Cerebellar nuclear complex (tissue), 1 donor: ENCODE results near the gene PDZD2.

Source experiments
- DNase-seq, 2 experiments: peaks; one replicate each; lab custom pipeline; 2025; lab: John Stamatoyannopoulos, UW

The PDZD2 gene

DNA sequence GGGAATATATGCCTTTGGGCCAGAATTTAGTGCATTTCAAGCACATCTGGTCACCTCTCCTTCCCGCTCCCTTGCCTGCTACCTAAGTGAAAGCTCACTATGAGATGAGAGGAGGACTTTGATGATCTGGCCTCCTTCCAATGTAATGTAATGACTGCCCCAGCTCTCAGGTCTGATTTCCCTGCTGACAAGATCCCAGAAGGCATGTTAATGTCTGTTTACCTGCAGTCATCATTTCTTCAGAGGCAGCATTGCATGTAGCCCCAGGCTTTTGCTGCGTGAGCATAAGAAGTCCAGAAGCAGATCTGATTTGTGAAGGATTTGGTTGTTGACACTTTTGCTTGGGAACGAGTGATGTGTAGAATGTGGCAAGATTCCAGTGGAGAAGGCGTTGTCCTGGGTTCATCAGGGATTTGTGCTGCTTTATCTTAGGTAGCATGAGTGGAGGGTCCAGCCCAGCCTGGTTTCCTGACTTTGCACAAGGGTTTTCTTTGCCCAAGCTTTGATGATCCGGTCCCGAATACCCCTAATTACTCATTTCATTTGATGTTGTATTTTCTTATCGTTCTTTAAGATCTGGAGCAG is 342.5 kb downstream of the PDZD2 start:
- DNase-seq, result no peak

DNA sequence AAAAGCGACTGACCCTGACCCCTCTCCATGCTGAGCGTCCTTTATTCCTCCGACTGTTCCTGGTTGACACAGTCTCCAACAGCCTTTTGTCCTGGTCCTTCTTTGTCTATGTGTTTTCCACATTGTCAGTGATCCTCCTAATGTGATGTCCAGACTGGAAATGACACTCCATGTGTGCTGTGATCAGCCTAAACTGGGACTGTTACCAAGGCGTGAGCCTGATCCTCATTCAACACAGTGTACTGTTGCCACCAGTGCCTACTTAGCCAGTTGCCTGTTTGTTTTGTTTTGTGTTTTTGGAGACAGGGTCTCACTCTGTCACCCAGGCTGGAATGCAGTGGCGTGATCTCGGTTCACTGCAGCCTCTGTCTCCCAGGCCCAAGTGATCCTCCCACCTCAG is 343.1 kb downstream of the PDZD2 start:
- DNase-seq, result no peak

DNA sequence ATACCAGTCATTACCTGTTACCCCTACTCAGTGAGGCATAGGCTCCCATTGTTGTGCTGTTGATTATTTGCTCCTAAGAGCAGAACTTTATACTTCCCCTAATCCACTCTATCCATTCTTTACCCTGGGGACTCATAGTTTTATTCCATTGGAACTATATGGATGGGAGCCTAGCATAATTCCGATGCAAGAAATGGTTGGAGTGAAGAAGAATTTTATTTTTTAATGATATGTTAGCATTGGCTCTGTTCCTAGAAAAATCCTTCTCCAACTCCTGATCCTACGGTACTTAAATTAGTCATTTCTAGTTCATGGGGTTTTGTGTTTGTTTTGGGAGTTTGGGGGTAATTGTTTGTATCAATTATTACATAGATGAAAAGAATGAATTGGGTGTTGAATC is 343.7 kb downstream of the PDZD2 start:
- DNase-seq, result no peak

DNA sequence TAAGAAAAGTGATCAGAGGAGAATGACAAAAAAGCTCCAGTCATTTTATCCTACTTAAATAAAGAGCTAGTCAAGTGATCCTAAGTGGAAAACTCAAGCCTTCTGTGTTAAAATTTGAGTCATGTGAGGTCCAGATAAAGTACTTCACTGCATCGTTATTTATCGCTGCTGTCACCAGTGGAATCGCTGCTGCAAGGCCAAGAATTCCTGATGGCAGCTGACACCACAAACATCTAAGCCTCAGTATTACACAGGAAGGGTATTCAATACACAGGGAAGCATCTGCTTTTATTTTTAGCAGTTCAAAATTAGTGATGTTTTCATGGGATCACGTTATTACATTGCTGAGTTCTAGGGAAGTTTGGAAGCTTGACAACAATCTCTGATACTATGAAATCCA is 344.9 kb downstream of the PDZD2 start:
- DNase-seq, result no peak

DNA sequence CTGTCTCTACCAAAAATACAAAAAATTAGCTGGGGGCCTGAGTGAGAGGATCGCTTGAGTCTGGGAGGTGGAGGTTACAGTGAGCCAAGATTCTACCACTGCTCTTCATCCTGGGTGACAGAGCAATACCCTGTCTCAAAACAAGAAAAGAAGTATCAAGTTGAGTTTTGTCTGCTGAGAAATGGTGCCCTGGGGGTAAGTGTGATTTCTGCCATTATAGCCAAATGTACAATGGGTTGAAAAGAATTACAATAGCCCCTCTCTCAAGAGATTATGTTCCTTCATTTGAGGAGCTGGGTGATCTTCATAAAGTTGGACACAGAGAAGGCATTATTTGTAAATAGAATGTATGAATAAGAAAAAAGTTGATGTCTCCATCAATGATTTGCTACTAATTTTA is 345.8 kb downstream of the PDZD2 start:
- no peak for DNase-seq

DNA sequence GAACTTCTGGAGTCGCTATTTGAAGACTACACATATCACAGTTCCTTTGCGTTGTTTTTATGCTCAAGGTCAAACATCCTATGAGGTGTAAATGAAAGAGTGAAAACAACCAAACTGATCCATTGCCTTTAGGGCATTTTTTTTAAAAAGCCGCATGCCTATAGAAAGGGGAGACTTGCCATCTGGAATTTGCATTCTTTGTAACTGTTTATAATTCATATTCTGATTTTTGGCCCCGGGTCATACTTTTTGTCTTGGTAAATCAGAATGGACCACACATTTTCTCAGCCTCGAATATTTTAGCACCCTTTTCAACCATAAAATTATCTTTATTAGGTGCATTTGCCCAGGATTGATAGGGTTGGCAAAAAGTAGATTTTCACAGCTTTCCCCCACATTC is 347.2 kb downstream of the PDZD2 start:
- no peak for DNase-seq

DNA sequence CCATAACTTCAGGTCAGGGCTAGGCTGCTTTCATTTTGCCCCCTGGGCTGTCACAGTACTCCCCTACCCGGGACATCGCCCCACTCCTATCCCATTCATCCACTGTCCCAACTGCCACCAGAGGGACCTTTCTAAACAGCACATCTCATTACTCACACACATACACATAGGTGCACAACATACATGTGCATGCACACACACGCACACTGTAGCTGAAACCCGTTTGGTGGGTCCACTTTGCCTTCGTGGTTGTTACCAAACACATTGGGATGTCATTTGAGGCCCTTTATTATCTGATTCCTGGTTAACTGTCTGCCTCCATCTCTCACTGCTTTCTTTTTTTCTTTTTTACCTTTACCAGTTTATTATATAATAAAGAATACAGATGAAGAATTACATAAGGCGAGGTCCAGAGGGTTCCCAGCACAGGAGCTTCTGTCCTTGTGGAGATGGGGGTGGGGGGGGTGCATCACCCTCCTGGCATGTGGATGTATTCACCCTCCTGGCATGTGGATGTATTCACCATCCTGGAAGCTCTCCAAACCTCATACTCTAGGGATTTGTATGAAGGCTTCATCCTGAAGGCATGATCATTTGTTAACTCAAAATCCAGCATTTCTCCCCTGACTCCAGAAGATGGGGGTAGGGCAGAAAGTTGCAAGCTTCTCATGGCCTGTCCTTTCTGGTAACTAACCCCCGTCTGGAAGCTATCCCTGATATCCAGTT is 349.2 kb downstream of the PDZD2 start:
- no peak for DNase-seq

DNA sequence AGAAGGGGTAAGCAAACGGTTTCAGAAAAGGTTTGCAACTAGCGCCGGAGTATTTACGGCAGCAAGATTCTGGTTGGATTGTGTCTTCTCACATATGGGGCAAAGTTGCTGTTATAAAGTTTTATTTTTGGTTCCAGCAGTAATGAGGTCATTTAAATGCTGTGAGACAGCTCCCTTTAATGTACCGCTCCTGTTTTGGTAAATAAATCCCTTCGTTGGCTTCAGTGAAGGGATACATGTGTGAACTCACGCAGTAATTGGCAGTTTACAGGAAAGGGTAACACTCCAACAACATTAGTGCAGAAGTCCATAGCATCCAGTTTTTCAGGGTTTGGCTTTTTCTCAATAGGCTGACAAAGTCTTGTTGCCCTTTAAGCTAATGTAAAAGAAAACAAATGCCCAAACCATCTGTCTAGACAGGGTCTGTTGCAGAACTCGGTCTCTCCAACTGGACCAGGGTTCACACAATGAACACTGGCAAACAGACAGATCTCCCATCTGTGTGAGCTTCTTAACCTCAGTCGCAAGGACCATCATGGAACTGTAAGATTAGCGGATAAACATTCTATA is 351.2 kb downstream of the PDZD2 start:
- DNase-seq, result no peak

DNA sequence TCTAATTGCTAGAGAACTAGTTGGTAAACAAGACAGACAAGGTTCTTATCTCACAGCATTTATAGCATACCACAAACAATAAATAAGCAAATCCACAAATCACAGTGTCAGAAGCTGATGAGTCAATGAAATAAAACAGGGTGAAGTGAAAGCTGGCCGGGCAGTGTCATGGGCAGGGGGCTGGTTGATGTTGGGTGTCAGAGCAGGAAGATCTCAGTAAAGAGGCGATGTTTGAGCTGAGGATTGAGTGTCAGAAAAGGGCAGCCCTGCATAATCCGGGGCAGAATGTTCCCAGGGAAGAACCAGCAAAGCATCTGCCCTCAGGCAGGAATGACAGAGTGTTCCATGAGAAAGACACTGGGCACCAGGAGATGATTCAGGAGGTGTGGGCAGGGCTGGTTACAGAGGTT is 351.8 kb downstream of the PDZD2 start:
- no peak for DNase-seq

DNA sequence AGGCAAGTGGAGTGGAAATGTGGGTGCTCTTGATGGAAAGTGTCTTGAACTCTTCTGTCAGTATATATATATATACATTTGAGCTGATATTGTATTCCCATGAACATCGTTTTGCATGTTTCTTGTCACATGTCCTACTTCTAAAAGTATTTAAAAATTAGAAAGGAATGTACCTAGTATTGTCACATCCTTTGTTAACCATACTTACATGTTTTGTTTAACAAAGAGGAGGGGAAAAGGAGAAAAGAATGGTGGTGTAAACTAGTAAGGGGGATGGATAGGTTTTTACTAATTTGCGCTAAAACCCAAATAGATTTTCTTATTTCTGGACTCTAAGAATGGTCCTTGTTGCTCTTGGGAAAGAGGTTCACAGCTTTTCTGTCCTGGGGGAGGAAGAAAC is 353.4 kb downstream of the PDZD2 start:
- no peak for DNase-seq

DNA sequence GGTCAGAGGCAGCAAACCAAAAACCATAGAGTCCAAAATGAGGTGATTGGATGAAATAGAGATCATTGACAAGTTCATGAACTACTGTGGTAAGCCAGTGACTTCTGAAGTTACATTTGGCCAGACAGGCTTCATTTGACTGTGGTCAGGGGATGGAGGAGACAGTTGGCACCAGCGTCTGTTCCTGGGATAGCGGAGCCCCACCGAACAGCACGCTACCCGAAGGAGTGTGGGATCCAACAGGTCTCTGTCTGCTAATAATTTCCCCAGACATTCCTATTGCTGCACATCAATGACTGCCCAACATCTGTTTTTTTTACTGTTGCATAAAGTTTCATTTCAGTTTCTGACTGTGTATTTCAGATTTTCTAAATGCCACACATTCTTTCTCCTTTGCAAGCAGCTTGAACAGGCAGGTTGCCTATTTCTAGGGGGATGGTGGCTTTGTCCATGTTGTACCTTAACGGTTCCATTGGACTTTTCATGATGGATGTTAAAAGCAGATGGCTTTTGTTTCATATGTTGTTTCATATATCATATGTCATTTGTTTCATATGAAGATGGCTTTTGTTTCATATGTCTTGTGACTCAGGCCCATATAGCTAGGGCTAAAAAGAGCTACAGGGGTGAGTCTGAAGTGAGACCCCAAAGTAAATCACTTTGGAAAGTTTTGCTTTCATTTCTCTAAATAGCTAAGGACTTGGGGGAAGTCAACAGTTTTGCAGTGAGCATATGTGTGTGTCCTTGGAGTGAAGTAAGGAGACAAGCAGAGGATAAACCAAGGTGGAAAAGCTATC is 354.4 kb downstream of the PDZD2 start:
- DNase-seq, result no peak

DNA sequence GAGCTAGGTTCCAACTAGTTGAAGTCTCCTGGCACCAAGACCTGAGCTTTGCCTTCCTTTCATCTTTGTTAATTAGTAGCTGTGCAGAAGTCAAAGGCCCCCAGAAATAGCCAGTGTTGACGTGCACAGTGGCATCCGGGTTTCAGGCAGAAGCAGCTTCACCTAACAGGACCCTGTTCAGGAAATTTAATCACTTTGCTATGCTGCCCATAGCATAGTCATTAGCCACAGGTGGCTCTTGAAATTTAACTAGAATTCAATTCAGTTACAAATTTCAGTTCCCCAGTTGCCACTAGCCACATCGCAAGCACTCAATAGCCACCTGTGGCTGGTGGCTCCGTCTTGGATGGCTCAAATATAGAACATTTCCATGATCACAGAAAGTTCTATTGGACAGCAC is 356.1 kb downstream of the PDZD2 start:
- no peak for DNase-seq

DNA sequence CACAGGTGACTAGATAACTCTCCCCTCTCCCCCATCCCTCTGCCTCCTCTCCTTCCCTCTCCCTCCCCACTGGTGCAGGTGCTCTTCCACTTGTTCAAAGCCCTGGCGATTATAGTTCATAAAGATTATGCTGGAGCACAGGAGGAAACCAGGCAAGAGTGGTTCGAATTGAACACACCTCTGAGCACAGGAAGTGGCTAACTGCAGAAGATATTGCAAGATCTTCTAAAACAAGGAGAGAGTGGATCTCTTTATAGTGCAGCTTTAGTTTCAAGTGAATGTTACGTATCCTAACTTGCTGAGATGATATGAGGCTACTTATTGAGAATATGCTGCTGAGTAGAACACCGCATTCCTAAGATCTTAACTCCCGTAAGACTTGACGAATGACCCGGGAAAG is 356.8 kb downstream of the PDZD2 start:
- DNase-seq, result no peak

DNA sequence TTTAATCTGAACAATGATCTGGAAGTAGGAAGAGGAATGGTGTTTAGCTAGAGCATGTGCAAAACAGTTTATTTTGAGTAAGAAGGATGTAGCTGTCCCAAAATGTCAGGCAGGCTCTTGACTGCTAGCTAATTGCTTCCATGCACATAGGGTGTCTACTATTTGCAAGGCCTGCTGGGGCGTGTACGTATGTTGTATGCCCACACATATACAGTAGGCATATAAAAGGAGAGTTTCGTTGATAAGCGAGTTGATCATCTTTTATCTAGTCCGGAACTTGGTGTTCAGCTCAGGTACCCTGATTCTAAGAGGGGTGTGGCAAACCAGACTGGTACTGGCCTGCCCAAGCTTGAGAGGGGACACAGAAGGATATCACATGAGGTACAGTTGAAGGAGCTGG is 358.0 kb downstream of the PDZD2 start:
- no peak for DNase-seq

DNA sequence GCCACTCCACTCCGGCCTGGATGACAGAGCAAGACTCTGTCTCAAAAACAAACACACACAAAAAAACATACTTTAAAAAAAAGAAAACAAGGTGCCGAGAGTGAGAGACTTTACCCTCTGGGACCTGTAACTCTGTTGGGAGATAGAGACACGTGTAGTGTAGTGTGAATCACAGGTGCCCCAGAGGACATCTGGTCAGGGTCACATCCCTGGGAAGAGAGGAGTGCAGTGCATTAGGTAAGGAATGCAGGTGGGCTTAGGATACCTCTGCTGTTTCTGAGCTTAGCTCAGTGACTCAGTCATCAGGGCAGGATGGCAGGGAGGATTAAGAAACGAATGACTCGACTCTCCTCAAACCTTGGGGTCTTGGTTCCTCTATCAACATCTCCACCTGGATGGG is 360.5 kb downstream of the PDZD2 start:
- no peak for DNase-seq

DNA sequence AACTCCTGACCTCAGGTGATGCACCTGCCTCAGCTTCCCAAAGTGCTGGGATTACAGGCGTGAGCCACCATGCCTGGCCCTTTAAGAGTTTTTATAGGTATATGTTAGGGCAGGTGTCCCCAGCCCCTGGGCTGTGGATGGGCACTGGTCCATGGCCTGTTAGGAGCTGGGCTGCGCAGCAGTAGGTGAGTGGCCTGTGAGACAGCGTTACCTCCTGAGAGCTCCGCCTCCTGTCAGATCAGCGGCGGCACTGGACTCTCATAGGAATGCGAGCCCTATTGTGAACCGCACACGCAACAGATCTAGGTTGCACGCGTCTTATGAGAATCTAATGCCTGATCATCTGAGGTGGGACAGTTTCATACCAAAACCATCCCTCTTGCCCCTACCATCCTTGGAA is 361.8 kb downstream of the PDZD2 start:
- no peak for DNase-seq

DNA sequence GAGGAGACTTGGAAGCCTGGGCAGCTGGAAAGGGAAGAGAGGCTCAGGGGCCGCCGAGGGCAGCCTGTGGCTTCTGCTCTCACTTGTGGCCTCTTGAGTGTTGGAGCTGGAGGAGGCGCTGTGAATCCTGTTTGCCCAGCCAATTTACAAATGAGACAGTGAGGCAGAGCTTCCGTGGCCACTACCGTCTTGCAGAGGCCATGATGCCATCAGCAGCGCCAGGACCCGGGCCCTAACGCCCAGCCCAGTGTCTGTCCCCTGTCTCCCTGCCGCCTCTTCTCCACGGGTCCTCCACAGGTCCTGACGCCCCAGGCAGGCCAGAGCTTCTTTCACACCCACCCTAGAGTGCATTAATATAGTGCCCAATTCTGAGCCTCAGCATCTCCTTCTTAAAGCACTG is 362.4 kb downstream of the PDZD2 start:
- no peak for DNase-seq

DNA sequence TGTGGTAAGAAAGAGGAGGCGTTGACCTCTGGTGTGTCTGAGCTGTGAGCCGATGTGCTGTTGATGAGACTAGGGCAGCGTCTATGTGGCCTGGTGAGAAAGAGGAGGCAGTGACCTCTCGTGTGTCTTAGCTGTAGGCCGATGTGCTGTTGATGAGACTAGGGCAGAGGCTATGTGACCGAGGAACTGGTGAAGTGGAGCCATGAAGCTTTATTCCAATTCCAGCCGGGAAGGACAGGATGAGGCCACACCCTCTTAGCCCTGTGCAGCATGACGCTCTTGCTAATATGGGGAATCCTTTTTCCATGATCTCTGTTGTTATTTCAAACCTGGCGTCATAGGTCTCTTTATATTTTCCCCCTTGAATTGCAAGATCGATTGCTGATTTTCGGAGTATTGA is 362.8 kb downstream of the PDZD2 start:
- DNase-seq, result no peak

DNA sequence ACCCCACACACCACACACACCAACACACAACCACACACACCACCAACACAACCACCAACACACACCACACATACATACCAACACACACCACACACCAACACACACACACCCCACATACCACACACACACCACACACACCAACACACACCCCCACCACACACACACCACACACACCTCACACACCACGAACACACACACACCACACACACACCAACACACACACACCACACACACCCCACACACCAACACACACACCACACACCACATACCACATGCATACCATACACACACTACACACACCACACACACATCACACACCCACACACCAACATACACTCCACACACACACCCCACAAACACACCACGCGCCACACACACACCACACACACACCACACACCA is 363.8 kb downstream of the PDZD2 start:
- DNase-seq, result no peak

DNA sequence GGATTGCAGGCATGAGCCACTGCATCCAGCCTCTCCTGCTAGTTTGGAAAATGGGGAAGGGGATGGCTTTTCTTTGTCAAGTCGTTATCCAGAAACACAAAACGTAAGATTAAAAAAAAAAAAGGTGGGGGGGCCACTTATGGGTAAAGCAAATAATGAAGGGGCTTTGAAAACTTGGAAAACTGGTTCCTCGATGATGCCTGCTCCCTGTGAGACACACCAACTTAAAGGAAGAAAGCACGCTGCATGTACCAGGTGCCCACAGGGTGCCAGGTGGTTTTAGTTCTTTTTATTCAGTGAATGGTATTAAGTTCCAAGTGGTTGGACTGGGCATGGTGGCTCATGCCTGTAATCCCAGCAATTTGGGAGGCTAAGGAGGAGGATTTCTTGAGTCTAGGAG is 365.1 kb downstream of the PDZD2 start:
- no peak for DNase-seq

DNA sequence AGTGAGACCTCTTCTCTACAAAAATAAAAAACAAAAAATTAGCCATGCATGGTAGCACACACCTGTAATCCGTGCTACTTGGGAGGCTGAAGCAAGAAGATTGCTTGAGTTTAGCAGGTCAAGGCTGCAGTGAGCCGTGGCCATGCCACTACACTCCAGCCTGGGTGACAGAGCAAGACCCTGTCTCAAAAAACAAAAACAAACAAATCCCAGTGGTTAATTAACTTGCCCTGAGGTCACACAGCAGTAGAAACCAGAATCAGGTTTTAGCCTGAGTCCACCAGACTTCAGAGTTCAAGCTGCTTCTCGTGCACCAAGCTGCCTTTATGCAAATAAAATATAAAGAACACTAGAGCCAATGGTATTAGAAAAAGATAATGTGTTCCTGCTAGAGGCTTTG is 365.5 kb downstream of the PDZD2 start:
- DNase-seq, result no peak

DNA sequence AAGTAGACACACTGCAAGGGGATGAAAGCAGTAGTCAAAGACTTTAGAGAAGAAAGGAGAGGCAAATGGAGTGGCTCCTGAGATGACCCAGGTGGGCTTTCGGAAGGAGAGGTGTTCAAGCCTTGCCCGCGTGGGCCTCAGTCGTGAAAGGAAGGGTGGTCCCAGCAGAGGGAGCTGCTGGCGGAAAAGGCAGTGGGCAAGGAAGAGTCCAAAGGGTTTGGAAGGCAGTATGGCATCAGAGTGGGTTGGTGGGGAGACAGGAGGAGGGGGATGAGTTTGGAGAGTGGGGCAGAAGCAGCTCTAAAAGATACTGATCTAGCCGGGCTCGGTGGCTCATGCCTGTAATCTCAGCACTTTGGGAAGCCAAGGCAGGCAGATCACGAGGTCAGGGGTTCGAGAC is 369.8 kb downstream of the PDZD2 start:
- DNase-seq, result no peak

DNA sequence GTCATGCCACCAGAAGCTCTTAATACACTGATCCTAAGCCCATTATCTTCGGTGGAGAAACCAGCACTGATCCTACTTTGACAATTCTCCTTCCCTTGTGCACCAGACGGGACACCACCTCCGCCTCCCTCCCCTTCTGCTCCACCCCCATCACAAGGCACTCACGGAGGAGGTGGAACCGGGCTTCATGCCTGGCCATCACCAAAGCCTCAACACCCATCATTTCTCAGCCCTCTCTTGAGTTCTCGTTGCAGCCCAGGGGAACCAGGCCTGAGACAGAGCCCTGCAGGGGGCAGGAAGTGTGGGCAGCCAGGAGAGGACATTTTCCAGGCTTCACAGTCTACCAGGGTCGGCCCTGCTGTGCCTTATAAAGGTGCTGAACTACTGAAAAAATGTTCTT is 374.7 kb downstream of the PDZD2 start:
- no peak for DNase-seq
